Right lung (tissue), 10 donors: ENCODE results near the gene CNFN. TPM values are rescaled to one million over a fixed set of nuclear protein-coding genes. Genes with fewer than 3 reads are reported as not detected.

Experiments
- DNase-seq, 2 donors: peaks; one replicate each; pipeline ENCODE4 v3.0.0-alpha.2; 2013
- long read RNA-seq, 8 donors: transcript quantifications; one replicate each; lab custom pipeline, GENCODE V29; 2026
- polyA plus RNA-seq, 5 donors: library from polyadenylated mRNA; unstranded; fragments of 120-200 nt; gene quantifications; one replicate each; pipeline versions ENCODE4 v1.2.1 to v1.2.3, GENCODE V29; 2013; ENCODE audit warnings: inconsistent platforms in 1 of 5, low replicate concordance in 1 of 5; ENCODE audit not compliant: insufficient read length in 5 of 5, insufficient read depth in 1 of 5

CNFN gene
- under 1 TPM in 4 of 5 donors, not detected in 1; 0.59 to 0.74 (median 0.61) TPM for polyA plus RNA-seq
- long read RNA-seq, donor 1 = 0 reads
- long read RNA-seq, donor 2 = 0 reads
- long read RNA-seq, donor 3 = 0 reads
- long read RNA-seq, donor 4 = 0 reads
- long read RNA-seq, donor 5 = 0 reads
- long read RNA-seq, donor 6 = 0 reads
- long read RNA-seq, donor 7 = 0 reads
- long read RNA-seq, donor 8 = 0 reads

- DNase-seq = no peak
Measured at GRCh38 chr19:42389899-42390298, at the start of gene CNFN. Gene CNFN, minus strand, starts transcription at chr19:42390297. Its CDS starts 1,260 bp downstream, at chr19:42389037.

GRCh38 chr19:42436006-42436405 is 45.9 kb upstream of the CNFN start:
- no peak for DNase-seq

GRCh38 chr19:42435316-42435715 is 45.2 kb upstream of the CNFN start:
- DNase-seq = no peak

GRCh38 chr19:42433503-42434260 is 43.6 kb upstream of the CNFN start:
- DNase-seq = no peak

GRCh38 chr19:42431486-42431885 is 41.4 kb upstream of the CNFN start:
- no peak for DNase-seq

- DNase-seq = no peak
Measured at GRCh38 chr19:42428676-42429075, 38.6 kb upstream of the CNFN start.

- DNase-seq = no peak
Measured at GRCh38 chr19:42427313-42427712, 37.2 kb upstream of the CNFN start, which contains the start of gene LIPE. Gene LIPE, minus strand, starts transcription at chr19:42427388. Its CDS starts 239 bp downstream, at chr19:42427149.

GRCh38 chr19:42426643-42427042 is 36.5 kb upstream of the CNFN start:
- no peak for DNase-seq

GRCh38 chr19:42424712-42425131 is 34.6 kb upstream of the CNFN start:
- DNase-seq = no peak

GRCh38 chr19:42424345-42424707 is 34.2 kb upstream of the CNFN start:
- no peak for DNase-seq

GRCh38 chr19:42423462-42424344 is 33.6 kb upstream of the CNFN start:
- peak; percentile 87 to 90 for DNase-seq

GRCh38 chr19:42422901-42423461 is 32.9 kb upstream of the CNFN start:
- peak in 1 of 2 donors; percentile 65 for DNase-seq

GRCh38 chr19:42422092-42422900 is 32.2 kb upstream of the CNFN start:
- no peak for DNase-seq

- no peak for DNase-seq
Measured at GRCh38 chr19:42421591-42422031, 31.5 kb upstream of the CNFN start.

GRCh38 chr19:42421101-42421500 is 31.0 kb upstream of the CNFN start:
- DNase-seq = no peak

- no peak for DNase-seq
Measured at GRCh38 chr19:42420055-42420544, 30.0 kb upstream of the CNFN start.

GRCh38 chr19:42419309-42419708 is 29.2 kb upstream of the CNFN start:
- DNase-seq = no peak

GRCh38 chr19:42412661-42413076 is 22.6 kb upstream of the CNFN start:
- no peak for DNase-seq

- DNase-seq = no peak
Measured at GRCh38 chr19:42412227-42412626, 22.1 kb upstream of the CNFN start.

GRCh38 chr19:42411581-42412178 is 21.6 kb upstream of the CNFN start:
- DNase-seq = no peak
